22Rv1 (cell line): ENCODE data around the gene KANSL1L.

Experiments used
- H3K27ac ChIP-seq: fragments of 450-650 bp; 2 replicates; pipeline ENCODE4 v1.5.1; 2017
- ZFX ChIP-seq: fragments of 450-650 bp; IDR thresholded peaks from 2 replicates; pipeline ENCODE4 v1.6.1; 2017; ENCODE audit warnings: antibody characterized with exemption, borderline replicate concordance
- TF ChIP-seq, protein P1 (sequence below): fragments of 450-650 bp; IDR thresholded peaks from 2 replicates; pipeline ENCODE4 v1.5.1; 2017; ENCODE audit warnings: mild to moderate bottlenecking

KANSL1L gene

DNA sequence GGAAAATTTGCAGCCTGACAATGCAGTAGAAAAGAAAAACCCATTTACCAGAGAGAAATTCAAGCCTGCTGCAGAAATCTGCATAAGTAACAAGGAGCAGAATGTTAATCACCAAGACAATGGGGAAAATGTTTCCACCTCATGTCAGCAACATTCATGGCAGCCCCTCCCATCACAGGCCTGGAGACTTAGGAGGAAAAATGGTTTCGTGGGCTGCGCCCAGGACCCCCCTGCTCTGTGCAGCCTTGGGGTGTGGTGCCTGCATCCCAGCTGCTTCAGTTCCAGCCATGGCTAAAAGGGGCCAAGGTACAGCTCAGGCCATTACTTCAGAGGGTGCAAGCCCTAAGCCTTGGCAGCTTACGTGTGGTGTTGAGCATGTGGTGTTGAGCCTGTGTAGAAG lies 115.4 kb downstream of the KANSL1L start:
- H3K27ac ChIP-seq: no peak overlapping the region
- TF ChIP-seq, protein P1, sequence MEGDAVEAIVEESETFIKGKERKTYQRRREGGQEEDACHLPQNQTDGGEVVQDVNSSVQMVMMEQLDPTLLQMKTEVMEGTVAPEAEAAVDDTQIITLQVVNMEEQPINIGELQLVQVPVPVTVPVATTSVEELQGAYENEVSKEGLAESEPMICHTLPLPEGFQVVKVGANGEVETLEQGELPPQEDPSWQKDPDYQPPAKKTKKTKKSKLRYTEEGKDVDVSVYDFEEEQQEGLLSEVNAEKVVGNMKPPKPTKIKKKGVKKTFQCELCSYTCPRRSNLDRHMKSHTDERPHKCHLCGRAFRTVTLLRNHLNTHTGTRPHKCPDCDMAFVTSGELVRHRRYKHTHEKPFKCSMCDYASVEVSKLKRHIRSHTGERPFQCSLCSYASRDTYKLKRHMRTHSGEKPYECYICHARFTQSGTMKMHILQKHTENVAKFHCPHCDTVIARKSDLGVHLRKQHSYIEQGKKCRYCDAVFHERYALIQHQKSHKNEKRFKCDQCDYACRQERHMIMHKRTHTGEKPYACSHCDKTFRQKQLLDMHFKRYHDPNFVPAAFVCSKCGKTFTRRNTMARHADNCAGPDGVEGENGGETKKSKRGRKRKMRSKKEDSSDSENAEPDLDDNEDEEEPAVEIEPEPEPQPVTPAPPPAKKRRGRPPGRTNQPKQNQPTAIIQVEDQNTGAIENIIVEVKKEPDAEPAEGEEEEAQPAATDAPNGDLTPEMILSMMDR: no peak
- TF ChIP-seq ZFX: no peak

DNA sequence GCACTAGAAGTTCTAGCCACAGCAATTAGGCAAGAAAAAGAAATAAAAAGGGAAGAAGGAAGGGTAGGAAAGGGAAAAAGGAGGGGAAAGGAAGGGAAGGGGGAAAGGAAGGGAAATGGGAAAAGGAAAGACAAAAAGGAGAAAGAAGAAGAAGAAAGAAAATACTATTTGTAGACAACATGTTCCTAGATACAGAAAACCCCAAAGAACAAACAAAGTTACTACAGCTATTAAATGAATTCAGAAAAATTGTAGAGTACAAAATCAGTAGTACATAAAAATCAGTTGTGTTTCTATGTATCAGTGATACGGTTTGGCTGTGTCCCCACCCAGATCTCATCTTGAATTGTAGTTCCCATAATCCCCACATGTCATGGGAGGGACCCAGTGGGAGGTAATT lies 116.5 kb downstream of the KANSL1L start:
- TF ChIP-seq, protein P1: no peak
- no peak for TF ChIP-seq ZFX
- H3K27ac ChIP-seq: no peak overlapping the region

DNA sequence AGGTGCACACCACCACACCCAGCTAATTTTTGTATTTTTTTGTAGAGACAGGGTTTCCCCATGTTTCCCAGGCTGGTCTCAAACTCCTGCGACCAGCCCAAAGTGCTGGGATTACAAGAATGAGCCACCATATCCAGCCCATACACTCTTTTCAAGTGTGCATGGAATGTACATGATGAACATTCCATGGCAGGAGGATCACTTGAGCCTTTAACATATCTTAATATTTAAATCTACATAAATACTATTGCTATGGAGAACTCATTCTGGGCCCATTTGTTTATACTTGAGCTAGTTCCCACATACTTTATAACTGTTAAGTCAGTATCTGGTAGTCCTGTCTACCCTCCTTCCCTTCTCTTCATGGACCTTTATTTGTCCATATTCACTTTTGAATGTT lies 120.3 kb downstream of the KANSL1L start:
- H3K27ac ChIP-seq: no peak overlapping the region
- TF ChIP-seq, protein P1: no peak
- TF ChIP-seq ZFX: no peak

DNA sequence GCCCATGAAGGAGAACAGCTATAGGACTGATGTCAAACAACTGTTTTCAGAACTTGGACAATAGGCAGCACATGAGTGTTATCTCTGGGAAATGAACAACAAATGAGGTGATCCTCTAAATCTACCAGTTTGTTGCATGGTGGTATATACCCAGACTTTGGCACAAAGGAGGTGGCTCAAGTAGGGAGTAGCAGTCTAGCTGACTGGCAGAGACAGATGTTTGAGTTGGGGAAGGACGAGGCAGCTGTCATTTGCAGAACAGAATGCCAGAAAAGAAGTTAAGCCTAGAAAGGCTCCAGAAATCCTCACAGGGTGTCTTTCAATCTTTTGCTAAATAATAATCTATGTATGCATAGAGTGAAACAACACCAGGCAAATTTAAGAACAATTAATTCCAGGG lies 121.4 kb downstream of the KANSL1L start:
- TF ChIP-seq, protein P1: no peak
- TF ChIP-seq ZFX: no peak
- H3K27ac ChIP-seq: no peak overlapping the region

DNA sequence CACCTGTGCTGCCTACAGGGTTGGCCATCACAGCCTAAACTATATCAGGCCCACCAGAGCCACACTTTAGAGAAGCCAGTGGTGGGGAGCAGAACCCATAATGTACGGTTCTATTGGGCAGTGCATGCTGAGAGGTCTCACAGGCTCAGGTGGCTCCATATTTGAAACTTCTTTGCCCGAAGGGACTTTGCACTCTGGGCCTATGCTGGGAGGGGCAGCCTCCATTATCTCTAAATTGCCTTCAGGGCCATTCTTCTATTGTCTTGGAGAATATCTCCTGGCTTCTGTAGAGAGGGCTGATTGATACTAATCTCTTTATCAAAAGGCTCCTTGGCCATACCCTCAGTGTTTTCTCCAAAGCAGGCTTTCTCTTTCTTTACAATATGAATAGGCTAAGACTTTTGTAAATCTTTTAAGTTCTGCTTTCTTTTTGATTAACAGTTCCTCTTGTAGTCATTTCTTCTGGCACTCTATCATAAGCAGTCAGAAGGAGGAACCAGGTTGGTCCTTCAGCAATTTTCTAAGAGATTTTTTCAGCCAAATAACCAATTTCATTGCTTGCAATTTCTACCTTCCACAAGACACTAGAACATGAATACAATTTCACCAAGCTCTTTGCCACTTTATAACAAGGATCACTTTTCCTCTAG lies 124.2 kb downstream of the KANSL1L start:
- TF ChIP-seq, protein P1: no peak
- TF ChIP-seq ZFX: no peak
- no peak overlapping the region for H3K27ac ChIP-seq

DNA sequence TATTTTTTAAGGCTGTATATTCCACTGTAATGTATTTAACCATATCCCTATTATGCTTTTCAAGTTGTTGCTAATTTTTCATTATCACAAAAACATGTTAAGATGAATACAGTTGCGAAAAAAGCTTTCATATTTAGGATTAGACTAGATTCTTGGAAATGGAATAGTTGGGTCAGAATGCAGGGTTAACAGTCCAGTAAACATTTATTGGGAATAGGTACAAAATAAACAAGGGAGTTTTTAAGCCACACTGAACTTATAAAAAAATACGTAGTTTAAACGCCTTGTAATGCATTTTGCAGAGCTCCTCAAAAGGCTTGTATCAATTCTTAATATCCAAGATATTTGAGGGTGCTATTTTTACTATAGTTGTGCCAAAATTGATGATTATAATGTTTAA lies 133.1 kb downstream of the KANSL1L start:
- TF ChIP-seq, protein P1: no peak
- no peak for TF ChIP-seq ZFX

DNA sequence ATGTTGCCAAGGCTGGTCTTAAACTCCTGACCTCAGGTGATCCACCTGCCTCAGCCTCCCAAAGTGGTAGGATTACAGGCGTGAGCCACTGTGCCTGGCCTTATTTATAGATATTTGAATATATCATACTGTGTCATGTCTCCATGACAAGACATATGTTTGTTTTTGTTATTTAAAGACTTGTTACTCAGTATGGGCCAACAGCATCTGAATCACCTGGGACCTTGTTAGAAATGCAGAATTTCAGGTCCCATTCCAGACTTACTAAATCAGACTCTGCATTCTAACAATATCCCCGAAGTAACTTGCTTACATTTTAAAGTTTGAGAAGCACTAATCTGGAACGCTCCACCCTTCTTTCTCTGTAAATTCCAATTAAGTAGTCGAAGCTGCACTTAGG lies 135.5 kb downstream of the KANSL1L start:
- TF ChIP-seq, protein P1: no peak
- TF ChIP-seq ZFX: no peak
- H3K27ac ChIP-seq: no peak overlapping the region

More for the DNA sequence above, 133.1 kb downstream of the KANSL1L start:
- no peak overlapping the region for H3K27ac ChIP-seq
